Cardiac fibroblast (primary cell): ENCODE measurements around the gene MTARC2.

ENCODE experiments used
- DNase-seq, 2 donors: peaks; one replicate each; pipeline versions ENCODE4 v3.0.0 to v3.0.0-alpha.2; 2010; ENCODE audit warnings: low read depth in 2 of 2
- H3K4me3 ChIP-seq, 2 donors: replicated peaks in 1 of 2; 1 replicate in 1 of 2; 2 replicates in 1 of 2; pipeline ENCODE4 v1.5.1; 2011; ENCODE audit warnings: low read depth in 2 of 2, low read length in 2 of 2, mild to moderate bottlenecking in 2 of 2, moderate library complexity in 1 of 2
- CTCF ChIP-seq: IDR thresholded peaks from one replicate; pipeline ENCODE4 v1.5.1; 2011; ENCODE audit warnings: low read depth, mild to moderate bottlenecking, low read length, inconsistent platforms

MTARC2 gene

GRCh38 chr1:220803401-220804201, 55.5 kb downstream of the MTARC2 start:
- peak; percentile 68 for TF ChIP-seq CTCF
- DNase-seq, result peak; percentile 63 to 64
- H3K4me3 ChIP-seq, result no peak overlapping the region

- TF ChIP-seq CTCF, result no peak
- H3K4me3 ChIP-seq, result no peak overlapping the region
- no peak for DNase-seq
These were observed 56.1 kb downstream of the MTARC2 start for GRCh38 chr1:220804202-220804586.

- H3K4me3 ChIP-seq, result no peak overlapping the region
- no peak for TF ChIP-seq CTCF
- no peak for DNase-seq
These were observed 58.3 kb downstream of the MTARC2 start for GRCh38 chr1:220806408-220806807.

GRCh38 chr1:220807726-220808125, 59.6 kb downstream of the MTARC2 start:
- no peak for DNase-seq
- TF ChIP-seq CTCF, result no peak
- no peak overlapping the region for H3K4me3 ChIP-seq

GRCh38 chr1:220808345-220809186, 60.4 kb downstream of the MTARC2 start:
- no peak for TF ChIP-seq CTCF
- no peak overlapping the region for H3K4me3 ChIP-seq
- DNase-seq, result no peak

GRCh38 chr1:220809187-220809550, 61.0 kb downstream of the MTARC2 start:
- H3K4me3 ChIP-seq, result no peak overlapping the region
- DNase-seq, result no peak
- TF ChIP-seq CTCF, result no peak
